HepG2 (cell line): ENCODE measurements around the gene MCAT. TPM values are rescaled to one million over a fixed set of nuclear protein-coding genes. Genes with fewer than 3 reads are reported as not detected.
A peak's percentile ranks its signal among the peaks of the same experiment; 100 is the strongest.

Experiments
- ATAC-seq: fragments of 200-7000 bp; cut with Tn5 transposase; 3 replicates; pipeline ENCODE4 v1.9.1; 2020; ENCODE audit warnings: mild to moderate bottlenecking, moderate library complexity
- BruUV-seq: library from RNA; stranded (reverse); fragments of 400-500 nt; replicated peaks from 2 replicates; lab custom pipeline; 2021; lab: Mats Ljungman, UMichigan
- CTCF ChIA-PET: fragments of 300-600 bp; formaldehyde crosslinking; extraction: SDS; loops from one replicate; lab custom pipeline; 2021; ENCODE audit warnings: low total read pairs, inconsistent platforms, low intra/inter-chr PET ratio; lab: Yijun Ruan, JAX
- POLR2A ChIA-PET: fragments of 350-600 bp; sonication (Branson Sonifier 250); formaldehyde crosslinking; loops from one replicate; lab custom pipeline; 2020; ENCODE audit warnings: antibody characterized with exemption, inconsistent platforms; lab: Yijun Ruan, JAX
- DNase-seq: peaks from one replicate; pipeline ENCODE4 v3.0.0-alpha.2; 2015; ENCODE audit warnings: low spot score
- FAIRE-seq: peaks from 3 replicates; lab custom pipeline; 2011; peaks lifted over from hg19 to GRCh38; lab: Jason Lieb, UNC
- H2AFZ ChIP-seq: one replicate; pipeline ENCODE4 v1.6.1; 2011; ENCODE audit warnings: low read length, inconsistent platforms
- H3K27ac ChIP-seq: fragments of 300-600 bp; 3 replicates; pipeline ENCODE4 v1.8.0; 2011; ENCODE audit warnings: mixed run types, mild to moderate bottlenecking, mixed read lengths, low read length, inconsistent platforms; ENCODE audit not compliant: insufficient read depth; ENCODE audit errors: extremely low read length
- H3K27me3 ChIP-seq, 2 experiments: fragments of 200-600 bp in 1 of 2; 2 replicates in 1 of 2; 3 replicates in 1 of 2; pipeline versions ENCODE4 v1.6.0 to v1.8.0; 2011; ENCODE audit warnings: low read length in 2 of 2, mild to moderate bottlenecking in 2 of 2, moderate library complexity in 2 of 2, inconsistent platforms in 1 of 2; ENCODE audit not compliant: insufficient read depth in 2 of 2, control insufficient read depth in 1 of 2
- H3K36me3 ChIP-seq, 2 experiments: fragments of 200-600 bp in 1 of 2; replicated peaks in 1 of 2; 2 replicates in 1 of 2; 3 replicates in 1 of 2; pipeline versions ENCODE4 v1.5.1 to v1.8.0; 2011; ENCODE audit warnings: low read length in 2 of 2, inconsistent platforms in 1 of 2; ENCODE audit not compliant: insufficient read depth in 2 of 2, control insufficient read depth in 1 of 2
- H3K4me1 ChIP-seq: 2 replicates; pipeline ENCODE4 v1.5.1; 2012; ENCODE audit warnings: low read length, inconsistent platforms; ENCODE audit not compliant: insufficient read depth
- H3K4me2 ChIP-seq: 2 replicates; pipeline ENCODE4 v1.6.0; 2011; ENCODE audit warnings: low read depth, low read length, inconsistent platforms
- H3K4me3 ChIP-seq, 3 experiments: fragments of 200-600 bp in 1 of 3; sonication (generic), shearing (Covaris generic) in 1 of 3; replicated peaks in 1 of 3; 2 replicates each; pipeline ENCODE4 v1.5.1; 2011 to 2016; ENCODE audit warnings: low read length in 3 of 3, inconsistent platforms in 2 of 3, low read depth in 2 of 3, mild to moderate bottlenecking in 2 of 3, control low read depth in 1 of 3, mixed read lengths in 1 of 3; ENCODE audit not compliant: insufficient read depth in 1 of 3
- H3K79me2 ChIP-seq: one replicate; pipeline ENCODE4 v1.6.1; 2011; ENCODE audit warnings: low read length, inconsistent platforms; ENCODE audit not compliant: insufficient read depth
- H3K9ac ChIP-seq: 2 replicates; pipeline ENCODE4 v1.6.0; 2011; ENCODE audit warnings: mild to moderate bottlenecking, low read depth, low read length, inconsistent platforms; ENCODE audit not compliant: insufficient read depth
- H3K9me3 ChIP-seq: 2 replicates; pipeline ENCODE4 v1.5.1; 2012; ENCODE audit warnings: mild to moderate bottlenecking, low read length
- H4K20me1 ChIP-seq: 2 replicates; pipeline ENCODE4 v1.6.0; 2011; ENCODE audit warnings: inconsistent platforms, mild to moderate bottlenecking, low read length, moderate library complexity; ENCODE audit not compliant: insufficient read depth
- AGO2 ChIP-seq: fragments of 200-400 bp; formaldehyde crosslinking; optimal IDR thresholded peaks from 2 replicates; pipeline ENCODE3; 2017; ENCODE audit warnings: mild to moderate bottlenecking, low read depth, low read length, moderate library complexity
- CC2D1A ChIP-seq: sonication (generic); formaldehyde crosslinking; IDR thresholded peaks from 2 replicates; pipeline ENCODE4 v1.8.1; 2023; ENCODE audit warnings: mild to moderate bottlenecking, missing genetic modification reagents
- KLF13 ChIP-seq: sonication (generic); formaldehyde crosslinking; IDR thresholded peaks from 2 replicates; pipeline ENCODE4 v1.4.0; 2020; ENCODE audit warnings: mild to moderate bottlenecking, missing genetic modification reagents
- XRCC5 ChIP-seq: fragments of 200-400 bp; formaldehyde crosslinking; optimal IDR thresholded peaks from 2 replicates; pipeline ENCODE3; 2017; ENCODE audit warnings: mild to moderate bottlenecking, low read length
- ZBTB14 ChIP-seq: sonication (generic); formaldehyde crosslinking; IDR thresholded peaks from 2 replicates; pipeline ENCODE4 v1.4.0; 2020; ENCODE audit warnings: missing genetic modification reagents
- ZBTB33 ChIP-seq: sonication (generic); formaldehyde crosslinking; IDR thresholded peaks from 2 replicates; pipeline ENCODE4 v1.4.0; 2020; ENCODE audit warnings: missing genetic modification reagents
- ZNF121 ChIP-seq: sonication (generic); formaldehyde crosslinking; IDR thresholded peaks from 2 replicates; pipeline ENCODE4 v1.5.0; 2020; ENCODE audit warnings: mild to moderate bottlenecking, missing genetic modification reagents
- WGBS: methylation state at CpG from one replicate; pipeline ENCODE4 v1.1.6; 2017; ENCODE audit warnings: low lambda C conversion rate; 5-methylcytosine and 5-hydroxymethylcytosine counted together
- in situ Hi-C: cut with HindIII; loops from 2 replicates; pipeline ENCODE4 v1.10.0; 2017; ENCODE audit warnings: low pct_unique_long_range_greater_than_20kb; ENCODE audit not compliant: extremely low pct_ligation_motif_present
- intact Hi-C: fragments of 100-400 bp; cut with micrococcal nuclease; formaldehyde crosslinking; loops from one replicate; pipeline ENCODE4 v1.10.0; 2022; ENCODE audit not compliant: unreplicated experiment
- polyA plus RNA-seq, 8 experiments: library from polyadenylated mRNA; depleted of rRNA in 3 of 8; stranded (reverse) in 7 of 8; unstranded in 1 of 8; fragments of >200 nt; fragmentation: Illumina TruSeq in 4 of 8; extraction: Trizol in 4 of 8; gene quantifications; 2 replicates each; pipeline versions ENCODE4 v1.2.1 to v1.2.3, GENCODE V29; 2011 to 2016; ENCODE audit warnings: low read depth in 4 of 8, missing spikeins in 1 of 8, mixed read lengths in 1 of 8; ENCODE audit not compliant: insufficient read depth in 1 of 8
- total RNA-seq, 5 experiments: library from RNA; depleted of rRNA; stranded (reverse); fragments of >200 nt; fragmentation: Illumina TruSeq; extraction: Trizol; gene quantifications; 2 replicates each; pipeline ENCODE4 v1.2.3, GENCODE V29; 2016; ENCODE audit warnings: low read depth in 1 of 5

MCAT gene
- total and polyA plus RNA-seq, 2 of the 13 experiments (the other 11 are each of a cell fraction or from before 2014, with no cell fraction given), result 9.3 to 16.7 TPM

- 86% methylated on average over 15 of the region's 16 CpGs for WGBS
- ATAC-seq (no peak), FAIRE-seq (no peak), DNase-seq (no peak)
- no peak overlapping the region for H3K9ac ChIP-seq
- ChIA-PET CTCF (no interaction called here), POLR2A (no interaction called here)
- no peak overlapping the region for H3K27ac ChIP-seq
- peaks cover 2 to 24% of the 10 kb centered on the region in 2 experiments for H3K36me3 ChIP-seq
- no peak overlapping the region for H3K4me2 ChIP-seq
- intact Hi-C loops (loop anchor here (5.0 kb wide), 1 partner anchor 37 kb away; no protein-coding TSS in a partner anchor), in situ Hi-C loops (no loop called here)
- no peak overlapping the region for H3K4me3 ChIP-seq
- peaks cover 31% of the 10 kb centered on the region for H3K4me1 ChIP-seq
- peak; percentile 62 for TF ChIP-seq AGO2
- no peak for TF ChIP-seq ZBTB14 (CRISPR knock-in tag)
- no peak for TF ChIP-seq CC2D1A (CRISPR knock-in tag)
- TF ChIP-seq ZNF121 (CRISPR knock-in tag), result no peak
- H4K20me1 ChIP-seq, result no peaks in the 10 kb centered on the region
- no peaks in the 10 kb centered on the region for H3K79me2 ChIP-seq
- no peaks in the 10 kb centered on the region for H3K27me3 ChIP-seq
- no peaks in the 10 kb centered on the region for H3K9me3 ChIP-seq
- H2AFZ ChIP-seq, result no peak overlapping the region
- BruUV-seq, result TSS peak; percentile 31
Measured at GRCh38 chr22:43129426-43130425, 13.5 kb downstream of the MCAT start.

GRCh38 chr22:43128928-43129424, 14.2 kb downstream of the MCAT start:
- Histone ChIP-seq H3K9ac (no peak overlapping the region), H3K4me1 (peaks cover 31% of the 10 kb centered on the region), H2AFZ (no peak overlapping the region), H3K4me2 (no peak overlapping the region), H4K20me1 (no peaks in the 10 kb centered on the region), H3K79me2 (no peaks in the 10 kb centered on the region), H3K36me3 (peaks cover 0 to 16% of the 10 kb centered on the region in 2 experiments; a peak in 3 of 5 replicates), H3K4me3 (no peak overlapping the region), H3K27ac (no peak overlapping the region), H3K9me3 (no peaks in the 10 kb centered on the region), H3K27me3 (no peaks in the 10 kb centered on the region)
- BruUV-seq, result no TSS peak
- WGBS, result 76% methylated on average over 17 of the region's 20 CpGs
- ChIA-PET CTCF (no interaction called here), POLR2A (no interaction called here)
- DNase-seq (no peak), ATAC-seq (no peak), FAIRE-seq (no peak)
- peak; percentile 95 for TF ChIP-seq ZBTB33
- no peak for TF ChIP-seq XRCC5
- TF ChIP-seq KLF13 (CRISPR knock-in tag), result no peak
- intact Hi-C loops, result loop anchor here (5.0 kb wide), 1 partner anchor 37 kb away; no protein-coding TSS in a partner anchor
- in situ Hi-C loops, result no loop called here
